Subcutaneous abdominal adipose tissue (tissue), 5 donors: ENCODE results near the gene ELFN1.

Experiments
- H3K27ac ChIP-seq: one replicate; pipeline ENCODE4 v1.7.0; 2013; ENCODE audit warnings: low read depth, mild to moderate bottlenecking, inconsistent platforms, low read length, moderate library complexity
- H3K27me3 ChIP-seq, 5 donors: one replicate each; pipeline ENCODE4 v1.7.0; 2013; ENCODE audit warnings: low read length in 5 of 5, inconsistent platforms in 1 of 5; ENCODE audit not compliant: control insufficient read depth in 5 of 5, insufficient read depth in 4 of 5
- H3K36me3 ChIP-seq, 5 donors: one replicate each; pipeline ENCODE4 v1.7.0; 2013; ENCODE audit warnings: low read length in 5 of 5; ENCODE audit not compliant: control insufficient read depth in 5 of 5, insufficient read depth in 5 of 5
- H3K4me1 ChIP-seq, 5 donors: one replicate each; pipeline ENCODE4 v1.7.0; 2013; ENCODE audit warnings: low read length in 5 of 5, mild to moderate bottlenecking in 3 of 5, moderate library complexity in 1 of 5; ENCODE audit not compliant: control insufficient read depth in 5 of 5, insufficient read depth in 5 of 5
- H3K4me3 ChIP-seq, 5 donors: one replicate each; pipeline ENCODE4 v1.7.0; 2013; ENCODE audit warnings: low read length in 5 of 5, low read depth in 1 of 5
- H3K9ac ChIP-seq, 5 donors: one replicate each; pipeline ENCODE4 v1.7.0; 2013; ENCODE audit warnings: low read length in 5 of 5, mild to moderate bottlenecking in 4 of 5, moderate library complexity in 3 of 5
- H3K9me3 ChIP-seq, 5 donors: one replicate each; pipeline ENCODE4 v1.7.0; 2013; ENCODE audit warnings: low read length in 5 of 5; ENCODE audit not compliant: control insufficient read depth in 5 of 5
- donor health status: healthy.
- donor health status: healthy.
- donor health status: healthy.
- donor health status: healthy.
- donor health status: healthy.

Gene ELFN1

GRCh38 chr7:1781369-1781768, 111.3 kb downstream of the ELFN1 start:
- Histone ChIP-seq H3K9ac (no peak overlapping the region), H3K4me3 (no peak overlapping the region), H3K27ac (no peak overlapping the region), H3K36me3 (no peaks in the 10 kb centered on the region), H3K9me3 (peaks cover 3 to 10% (median 9%) of the 10 kb centered on the region in 5 donors), H3K27me3 (peaks cover 0 to 3% (median 2%) of the 10 kb centered on the region in 5 donors), H3K4me1 (no peaks in the 10 kb centered on the region)

GRCh38 chr7:1785839-1786238, 115.8 kb downstream of the ELFN1 start:
- no peak overlapping the region for H3K4me3 ChIP-seq
- no peak overlapping the region for H3K9ac ChIP-seq
- peaks cover 0 to 7% (median 6%) of the 10 kb centered on the region in 5 donors for H3K9me3 ChIP-seq
- peaks cover 0 to 9% (median 3%) of the 10 kb centered on the region in 5 donors for H3K27me3 ChIP-seq
- no peak overlapping the region for H3K27ac ChIP-seq
- H3K36me3 ChIP-seq, result no peaks in the 10 kb centered on the region
- no peaks in the 10 kb centered on the region for H3K4me1 ChIP-seq

- peaks cover 0 to 9% (median 3%) of the 10 kb centered on the region in 5 donors for H3K27me3 ChIP-seq
Observed at GRCh38 chr7:1787241-1787640, 117.2 kb downstream of the ELFN1 start.

GRCh38 chr7:1787681-1788235, 117.7 kb downstream of the ELFN1 start:
- Histone ChIP-seq H3K9me3 (peaks cover 0 to 16% (median 11%) of the 10 kb centered on the region in 5 donors), H3K27me3 (peaks cover 0 to 9% (median 3%) of the 10 kb centered on the region in 5 donors), H3K27ac (no peak overlapping the region), H3K9ac (no peak overlapping the region), H3K4me3 (no peak overlapping the region), H3K36me3 (no peaks in the 10 kb centered on the region), H3K4me1 (no peaks in the 10 kb centered on the region)

More at GRCh38 chr7:1787241-1787640, 117.2 kb downstream of the ELFN1 start:
- Histone ChIP-seq H3K4me3 (no peak overlapping the region), H3K4me1 (no peaks in the 10 kb centered on the region), H3K36me3 (no peaks in the 10 kb centered on the region), H3K9ac (no peak overlapping the region), H3K9me3 (peaks cover 0 to 11% (median 9%) of the 10 kb centered on the region in 5 donors), H3K27ac (no peak overlapping the region)

- H3K27me3 ChIP-seq, result peaks cover 0 to 5% (median 0%) of the 10 kb centered on the region in 5 donors
- H3K4me1 ChIP-seq, result no peaks in the 10 kb centered on the region
- H3K9ac ChIP-seq, result no peak overlapping the region
- peaks cover 16 to 42% (median 33%) of the 10 kb centered on the region in 5 donors for H3K9me3 ChIP-seq
- no peak overlapping the region for H3K27ac ChIP-seq
- no peak overlapping the region for H3K4me3 ChIP-seq
- no peaks in the 10 kb centered on the region for H3K36me3 ChIP-seq
Observed at GRCh38 chr7:1794888-1795542, 124.9 kb downstream of the ELFN1 start.
